GM19193 (cell line): ENCODE results near the gene GATD1.

Experiments
- POLR2A ChIP-seq: IDR thresholded peaks from 4 replicates; pipeline ENCODE4 v1.6.1; 2011; ENCODE audit not compliant: insufficient read depth, insufficient read length; ENCODE audit errors: extremely low read depth

The GATD1 gene

DNA sequence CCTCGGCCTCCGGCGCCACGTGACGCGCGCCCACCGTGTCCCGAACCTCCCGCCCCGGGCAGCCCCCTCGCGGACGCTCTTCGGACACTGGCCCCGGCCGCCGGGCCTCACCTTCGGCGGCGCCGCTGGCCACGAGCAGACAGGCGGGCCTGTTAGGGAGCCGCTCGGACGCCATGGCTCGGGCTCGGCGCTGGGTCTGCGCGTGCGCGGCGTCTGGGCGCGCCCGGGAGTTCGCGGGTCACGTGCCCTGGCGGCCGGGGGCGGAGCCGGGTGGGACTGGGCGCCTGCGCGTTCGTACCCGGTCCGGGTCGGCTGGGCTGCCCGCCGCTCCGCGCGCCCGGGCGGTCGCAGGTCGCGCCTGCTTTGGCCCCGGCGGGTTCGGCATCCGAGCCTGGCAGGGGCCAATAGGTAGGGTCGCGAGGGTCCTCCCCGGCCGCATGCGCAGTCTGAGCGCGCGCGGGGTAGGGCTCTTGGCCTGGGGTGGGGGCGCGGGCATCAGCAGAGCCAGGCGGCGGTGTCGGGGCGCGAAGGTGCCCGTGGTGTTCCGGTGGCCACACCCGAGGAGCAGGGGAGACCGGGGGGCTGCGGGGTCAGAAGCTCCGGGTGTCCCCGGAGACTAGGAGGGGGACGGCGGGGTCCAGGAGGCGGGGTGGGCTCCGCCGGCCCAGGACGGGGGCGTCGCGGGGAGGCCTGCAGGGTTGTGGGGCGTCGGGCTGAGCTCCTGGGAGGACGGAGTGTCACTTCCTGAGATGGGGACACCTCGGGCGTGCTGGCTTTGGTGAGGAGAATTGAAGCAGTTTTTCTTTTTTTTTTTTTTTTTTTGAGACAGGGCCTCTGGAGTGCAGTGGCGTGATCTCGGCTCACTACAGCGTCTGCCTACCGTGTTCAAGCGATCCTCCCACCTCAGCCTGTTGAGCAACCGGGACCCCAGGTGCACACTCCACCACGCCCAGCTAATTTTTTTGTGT lies at the start of gene GATD1:
Gene GATD1 (minus strand): TSS at position 200 of the 968 bp plus-strand sequence. CDS start 25 bp downstream, at position 175.
- peak; percentile 94 for TF ChIP-seq POLR2A

DNA sequence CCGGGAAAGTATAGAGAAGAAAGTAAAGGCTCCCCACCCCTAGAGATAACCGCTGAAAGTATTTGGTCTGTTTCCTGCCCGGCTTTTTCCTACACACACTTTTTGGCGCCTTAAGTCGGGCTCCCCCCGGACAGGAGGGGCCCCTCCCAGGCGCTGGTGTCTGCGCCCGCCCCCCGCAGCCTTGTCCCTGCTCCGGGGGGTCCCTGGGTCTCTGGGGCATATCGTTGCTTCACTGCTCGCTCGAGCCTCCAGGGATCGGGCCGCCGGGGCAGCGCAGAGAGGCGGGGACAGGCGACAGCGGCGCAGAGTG lies 49.5 kb upstream of the GATD1 start:
- TF ChIP-seq POLR2A, result no peak

DNA sequence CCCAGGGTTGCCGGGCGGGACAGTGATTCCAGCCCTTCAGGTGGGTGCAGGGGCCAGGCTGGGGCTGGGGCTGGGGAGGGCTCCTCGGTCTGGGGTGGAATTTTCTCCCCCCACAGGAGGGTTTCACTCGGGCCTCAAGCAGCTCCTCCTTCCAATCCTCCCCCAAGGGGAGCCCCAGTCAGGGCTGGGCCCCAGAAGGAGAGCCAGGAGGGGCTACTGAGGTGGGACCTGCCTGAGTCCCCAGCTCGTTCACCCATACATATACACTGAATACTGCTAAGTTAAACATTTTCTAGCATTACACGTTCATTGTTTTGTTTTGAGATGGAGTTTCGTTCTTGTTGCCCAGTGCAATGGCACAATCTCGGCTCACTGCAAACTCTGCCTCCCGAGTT lies 48.9 kb upstream of the GATD1 start:
- no peak for TF ChIP-seq POLR2A

GRCh38 chr11:825366-826226 lies 48.3 kb upstream of the GATD1 start:
- TF ChIP-seq POLR2A, result no peak

GRCh38 chr11:824942-825341 lies 47.7 kb upstream of the GATD1 start:
- no peak for TF ChIP-seq POLR2A

- TF ChIP-seq POLR2A, result no peak
Measured at GRCh38 chr11:824292-824880, 47.1 kb upstream of the GATD1 start.

DNA sequence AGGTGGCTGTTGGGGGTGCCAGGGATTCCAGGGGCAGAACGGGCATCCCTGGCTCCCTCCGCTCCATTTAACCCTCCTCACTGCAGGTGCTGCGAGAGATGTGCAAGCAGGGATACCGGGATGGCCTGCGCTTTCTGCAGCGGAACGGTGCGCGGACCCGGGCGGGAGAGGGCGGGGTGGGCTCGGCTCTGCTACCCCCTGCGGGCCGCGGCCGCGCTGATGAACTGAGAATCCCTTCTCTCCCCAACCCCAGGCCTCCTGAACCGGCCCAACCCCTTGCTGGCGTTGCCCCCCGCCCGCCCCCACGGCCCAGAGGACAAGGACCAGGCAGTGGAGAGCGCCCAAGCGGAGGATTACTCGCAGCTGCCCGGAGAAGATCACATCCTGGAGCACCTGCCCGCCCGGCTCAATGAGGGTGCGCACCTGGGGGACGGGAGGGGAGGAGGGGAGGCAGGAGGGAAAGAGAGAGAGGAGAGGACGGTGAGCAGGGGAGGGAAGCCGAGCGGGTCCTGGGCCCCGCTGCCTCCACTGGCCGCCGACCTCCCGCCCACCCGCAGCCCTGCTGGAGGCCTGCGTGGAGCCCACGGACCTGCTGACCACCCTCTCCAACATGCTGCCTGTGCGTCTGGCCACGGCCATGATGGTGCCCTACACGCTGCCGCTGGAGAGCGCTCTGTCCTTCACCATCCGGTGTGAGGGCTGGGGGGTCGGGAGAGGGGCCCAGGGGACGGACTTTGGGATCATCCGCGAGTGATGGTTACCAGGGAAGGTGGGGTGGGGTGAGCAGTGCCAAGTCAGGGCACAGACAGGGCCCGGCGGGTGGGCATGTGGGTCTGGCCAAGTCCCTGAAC lies 46.4 kb upstream of the GATD1 start:
- no peak for TF ChIP-seq POLR2A

DNA sequence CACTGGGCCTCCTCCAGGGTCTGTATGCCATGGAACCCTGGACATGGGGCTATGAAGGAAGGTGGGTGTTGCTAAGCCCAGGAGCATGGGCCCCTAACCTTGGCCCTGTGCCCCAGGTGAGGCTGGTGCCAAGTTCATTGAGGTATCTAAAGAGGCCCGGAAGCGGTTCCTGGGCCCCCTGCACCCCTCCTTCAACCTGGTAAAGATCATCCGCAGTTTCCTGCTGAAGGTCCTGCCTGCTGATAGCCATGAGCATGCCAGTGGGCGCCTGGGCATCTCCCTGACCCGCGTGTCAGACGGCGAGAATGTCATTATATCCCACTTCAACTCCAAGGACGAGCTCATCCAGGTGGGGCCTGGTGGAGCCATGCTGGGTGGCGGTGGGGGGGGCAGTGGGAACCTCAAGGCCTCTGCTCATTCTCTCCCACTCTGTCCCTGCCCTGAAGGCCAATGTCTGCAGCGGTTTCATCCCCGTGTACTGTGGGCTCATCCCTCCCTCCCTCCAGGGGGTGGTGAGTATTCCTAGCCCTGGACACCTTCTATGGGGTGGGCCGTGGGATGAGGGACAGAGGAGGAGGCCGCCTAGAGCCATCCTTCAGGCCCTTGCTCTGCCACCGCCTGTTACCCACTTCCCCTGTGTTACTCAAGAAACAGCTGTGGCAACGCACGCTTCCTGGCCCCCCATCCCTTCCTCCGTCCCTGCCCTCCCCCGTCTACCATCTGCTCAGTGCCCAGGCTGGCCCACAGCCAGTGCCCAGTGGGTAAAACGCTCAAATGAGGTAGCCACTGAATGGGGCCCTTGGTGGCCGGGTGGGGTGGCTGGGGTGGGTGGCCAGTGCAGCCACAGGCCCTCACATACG lies 44.5 kb upstream of the GATD1 start:
- TF ChIP-seq POLR2A, result no peak

GRCh38 chr11:820655-821511 lies 43.6 kb upstream of the GATD1 start:
- TF ChIP-seq POLR2A, result no peak

GRCh38 chr11:819943-820649 lies 42.8 kb upstream of the GATD1 start:
- peak; percentile 15 for TF ChIP-seq POLR2A

- TF ChIP-seq POLR2A, result peak; percentile 94
Measured at GRCh38 chr11:819129-819931, 42.0 kb upstream of the GATD1 start.
